Islet of Langerhans (tissue), 1 donor: ENCODE data around the gene HOXD12.

Experiments
- FAIRE-seq: peaks from one replicate; lab custom pipeline; 2011; peaks lifted over from hg19 to GRCh38; lab: Jason Lieb, UNC

The HOXD12 gene

GRCh38 chr2:176149481-176149938 lies 49.9 kb downstream of the HOXD12 start:
- FAIRE-seq: no peak

GRCh38 chr2:176149939-176150583 lies 50.5 kb downstream of the HOXD12 start:
- no peak for FAIRE-seq

DNA sequence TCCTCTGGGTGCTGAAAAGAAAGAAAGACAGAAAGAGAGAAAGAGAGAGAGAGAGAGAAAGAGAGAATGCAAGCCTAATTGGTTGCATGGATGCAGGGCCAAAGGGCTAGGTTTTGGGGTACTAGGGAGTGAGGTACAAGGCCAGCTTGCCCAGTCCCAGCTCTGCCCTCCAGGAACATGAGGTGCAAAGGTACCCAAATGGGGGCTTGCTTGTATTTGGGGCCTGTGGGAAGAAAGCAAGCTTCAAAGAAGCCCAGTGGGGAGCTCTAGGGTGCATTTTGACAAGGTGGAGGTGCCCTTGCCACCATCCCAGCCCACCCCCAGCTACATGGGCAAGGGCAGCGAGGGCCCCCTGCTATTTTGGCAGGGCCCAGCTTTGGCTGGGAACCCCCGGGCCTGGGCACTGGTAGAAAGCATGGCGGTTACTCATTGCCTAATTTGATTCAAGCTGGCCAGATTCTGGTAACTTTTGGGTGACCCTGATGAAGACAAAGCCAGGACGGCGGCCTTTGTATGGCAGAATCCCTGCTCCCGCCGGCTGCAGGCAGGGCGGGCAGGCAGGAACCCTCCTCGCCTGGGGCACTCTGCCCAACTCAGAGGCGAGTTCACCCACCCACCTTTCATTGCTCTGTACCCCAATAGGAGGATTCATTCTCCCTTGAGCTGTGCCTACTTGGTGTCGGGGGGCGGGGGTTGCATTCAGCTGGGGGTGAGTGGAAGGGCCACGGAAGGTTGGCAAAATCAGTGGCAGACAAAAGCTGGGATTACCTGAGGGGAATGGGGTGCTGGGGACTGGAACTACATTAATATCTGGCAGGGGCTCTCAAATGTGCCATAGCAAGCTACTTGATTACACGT lies 51.2 kb downstream of the HOXD12 start:
- FAIRE-seq: no peak

- FAIRE-seq: no peak
Measured at GRCh38 chr2:176151442-176152287, 52.1 kb downstream of the HOXD12 start, which contains the start of gene HOXD4. HOXD4 (plus strand) TSS chr2:176151550; CDS start chr2:176151634, 84 bp downstream.
